OCI-LY3 (cell line): ENCODE measurements around the gene UBR7.

Experiments
- EZH2phosphoT487 ChIP-seq: fragments of 200-600 bp; shearing (Covaris generic); IDR thresholded peaks from 2 replicates; pipeline ENCODE4 v1.6.1; 2018; ENCODE audit warnings: antibody characterized with exemption, mixed run types, low read depth
- TF ChIP-seq, protein P1 (sequence below): fragments of 200-600, 300-600 bp; sonication (generic); IDR thresholded peaks from 2 replicates; pipeline ENCODE4 v1.5.1; 2014; ENCODE audit warnings: antibody characterized with exemption, low read length, low read depth

GRCh38 chr14:93201155-93201704 is 5.8 kb upstream of the UBR7 start:
- TF ChIP-seq, protein P1, sequence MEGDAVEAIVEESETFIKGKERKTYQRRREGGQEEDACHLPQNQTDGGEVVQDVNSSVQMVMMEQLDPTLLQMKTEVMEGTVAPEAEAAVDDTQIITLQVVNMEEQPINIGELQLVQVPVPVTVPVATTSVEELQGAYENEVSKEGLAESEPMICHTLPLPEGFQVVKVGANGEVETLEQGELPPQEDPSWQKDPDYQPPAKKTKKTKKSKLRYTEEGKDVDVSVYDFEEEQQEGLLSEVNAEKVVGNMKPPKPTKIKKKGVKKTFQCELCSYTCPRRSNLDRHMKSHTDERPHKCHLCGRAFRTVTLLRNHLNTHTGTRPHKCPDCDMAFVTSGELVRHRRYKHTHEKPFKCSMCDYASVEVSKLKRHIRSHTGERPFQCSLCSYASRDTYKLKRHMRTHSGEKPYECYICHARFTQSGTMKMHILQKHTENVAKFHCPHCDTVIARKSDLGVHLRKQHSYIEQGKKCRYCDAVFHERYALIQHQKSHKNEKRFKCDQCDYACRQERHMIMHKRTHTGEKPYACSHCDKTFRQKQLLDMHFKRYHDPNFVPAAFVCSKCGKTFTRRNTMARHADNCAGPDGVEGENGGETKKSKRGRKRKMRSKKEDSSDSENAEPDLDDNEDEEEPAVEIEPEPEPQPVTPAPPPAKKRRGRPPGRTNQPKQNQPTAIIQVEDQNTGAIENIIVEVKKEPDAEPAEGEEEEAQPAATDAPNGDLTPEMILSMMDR = no peak
- no peak for TF ChIP-seq EZH2phosphoT487
